Liver (tissue), 3 donors: ENCODE data around the gene NTN1.

Source experiments
- ATF3 ChIP-seq: IDR thresholded peaks from 2 replicates; pipeline ENCODE4 v1.6.1; 2016; ENCODE audit warnings: antibody characterized with exemption
- CTCF ChIP-seq: fragments of 150-350 bp; IDR thresholded peaks from 2 replicates; pipeline ENCODE4 v1.5.1; 2017; ENCODE audit warnings: improper control_type of control experiment, low read depth, low read length; ENCODE audit not compliant: missing input control
- EGR1 ChIP-seq, 2 donors: IDR thresholded peaks; 2 replicates each; pipeline ENCODE4 v1.6.1; 2016 to 2018; ENCODE audit warnings: antibody characterized with exemption in 2 of 2, low read depth in 2 of 2
- GABPA ChIP-seq, 2 donors: IDR thresholded peaks in 1 of 2; conservative IDR thresholded peaks in 1 of 2; 2 replicates each; pipeline ENCODE4 v1.6.1; 2016; ENCODE audit warnings: antibody characterized with exemption in 2 of 2, mild to moderate bottlenecking in 1 of 2, moderate library complexity in 1 of 2
- HNF4A ChIP-seq, 2 donors: conservative IDR thresholded peaks; 2 replicates each; pipeline ENCODE4 v1.6.1; 2016; ENCODE audit warnings: antibody characterized with exemption in 2 of 2, mild to moderate bottlenecking in 2 of 2
- JUND ChIP-seq, 2 donors: IDR thresholded peaks; 2 replicates each; pipeline ENCODE4 v1.6.1; 2016; ENCODE audit warnings: antibody characterized with exemption in 2 of 2
- MAX ChIP-seq: IDR thresholded peaks from 2 replicates; pipeline ENCODE4 v1.6.1; 2016; ENCODE audit warnings: antibody characterized with exemption
- NR2F2 ChIP-seq: IDR thresholded peaks from 2 replicates; pipeline ENCODE4 v1.6.1; 2016; ENCODE audit warnings: antibody characterized with exemption
- REST ChIP-seq: IDR thresholded peaks from 2 replicates; pipeline ENCODE4 v1.6.1; 2016; ENCODE audit warnings: antibody characterized with exemption, mild to moderate bottlenecking
- RXRA ChIP-seq, 2 donors: IDR thresholded peaks; 2 replicates each; pipeline ENCODE4 v1.6.1; 2017 to 2018; ENCODE audit warnings: antibody characterized with exemption in 2 of 2, mild to moderate bottlenecking in 1 of 2
- SP1 ChIP-seq: IDR thresholded peaks from 2 replicates; pipeline ENCODE4 v1.6.1; 2018; ENCODE audit warnings: antibody characterized with exemption, mild to moderate bottlenecking
- YY1 ChIP-seq: IDR thresholded peaks from 2 replicates; pipeline ENCODE4 v1.6.1; 2016; ENCODE audit warnings: antibody characterized with exemption, mild to moderate bottlenecking
- donor health status: healthy.
- donor health status: healthy.

- no peak for TF ChIP-seq CTCF
- TF ChIP-seq EGR1 (IDR thresholded peaks at IDR 0.05; ENCODE audit: low read depth in 2 of 2), result no peak
- TF ChIP-seq YY1, result no peak
- no peak for TF ChIP-seq MAX
- no peak for TF ChIP-seq REST
- TF ChIP-seq JUND (IDR thresholded peaks at IDR 0.05), result no peak
- TF ChIP-seq SP1, result no peak
- TF ChIP-seq NR2F2, result no peak
- TF ChIP-seq ATF3, result no peak
- TF ChIP-seq RXRA (IDR thresholded peaks at IDR 0.05), result no peak
- no peak for TF ChIP-seq HNF4A (conservative IDR thresholded peaks at IDR 0.05)
- TF ChIP-seq GABPA (IDR thresholded peaks at IDR 0.05 in 1 of 2, conservative IDR thresholded peaks at IDR 0.05 in 1 of 2), result no peak
These were observed 184.5 kb downstream of the NTN1 start for GRCh38 chr17:9205520-9206409.
